Skeletal muscle satellite cell (primary cell): ENCODE results near the gene PCDHA6.
"Not testable (repeated sequence)": the region's sequence is repeated elsewhere in the genome, so short reads cannot be mapped to it uniquely, and the experiment has no call there.

Experiments
- H3K27me3 ChIP-seq: 2 replicates; pipeline ENCODE4 v1.7.0; 2013; ENCODE audit warnings: low read length; ENCODE audit not compliant: control insufficient read depth, insufficient read depth
- H3K36me3 ChIP-seq: 2 replicates; pipeline ENCODE4 v1.7.0; 2013; ENCODE audit warnings: mild to moderate bottlenecking, control low read depth, low read length; ENCODE audit not compliant: insufficient read depth
- H3K4me1 ChIP-seq: 2 replicates; pipeline ENCODE4 v1.7.0; 2013; ENCODE audit warnings: low read length; ENCODE audit not compliant: control insufficient read depth, insufficient read depth
- H3K4me2 ChIP-seq: 2 replicates; pipeline ENCODE4 v1.7.0; 2013; ENCODE audit warnings: mild to moderate bottlenecking, low read length
- H3K4me3 ChIP-seq: 2 replicates; pipeline ENCODE4 v1.7.0; 2013; ENCODE audit warnings: low read length
- H3K9ac ChIP-seq: 2 replicates; pipeline ENCODE4 v1.7.0; 2013; ENCODE audit warnings: mild to moderate bottlenecking, low read depth, low read length, moderate library complexity
- H3K9me3 ChIP-seq: replicated peaks from 2 replicates; pipeline ENCODE4 v1.7.0; 2013; ENCODE audit warnings: mild to moderate bottlenecking, control low read depth, low read length

Gene PCDHA6

DNA sequence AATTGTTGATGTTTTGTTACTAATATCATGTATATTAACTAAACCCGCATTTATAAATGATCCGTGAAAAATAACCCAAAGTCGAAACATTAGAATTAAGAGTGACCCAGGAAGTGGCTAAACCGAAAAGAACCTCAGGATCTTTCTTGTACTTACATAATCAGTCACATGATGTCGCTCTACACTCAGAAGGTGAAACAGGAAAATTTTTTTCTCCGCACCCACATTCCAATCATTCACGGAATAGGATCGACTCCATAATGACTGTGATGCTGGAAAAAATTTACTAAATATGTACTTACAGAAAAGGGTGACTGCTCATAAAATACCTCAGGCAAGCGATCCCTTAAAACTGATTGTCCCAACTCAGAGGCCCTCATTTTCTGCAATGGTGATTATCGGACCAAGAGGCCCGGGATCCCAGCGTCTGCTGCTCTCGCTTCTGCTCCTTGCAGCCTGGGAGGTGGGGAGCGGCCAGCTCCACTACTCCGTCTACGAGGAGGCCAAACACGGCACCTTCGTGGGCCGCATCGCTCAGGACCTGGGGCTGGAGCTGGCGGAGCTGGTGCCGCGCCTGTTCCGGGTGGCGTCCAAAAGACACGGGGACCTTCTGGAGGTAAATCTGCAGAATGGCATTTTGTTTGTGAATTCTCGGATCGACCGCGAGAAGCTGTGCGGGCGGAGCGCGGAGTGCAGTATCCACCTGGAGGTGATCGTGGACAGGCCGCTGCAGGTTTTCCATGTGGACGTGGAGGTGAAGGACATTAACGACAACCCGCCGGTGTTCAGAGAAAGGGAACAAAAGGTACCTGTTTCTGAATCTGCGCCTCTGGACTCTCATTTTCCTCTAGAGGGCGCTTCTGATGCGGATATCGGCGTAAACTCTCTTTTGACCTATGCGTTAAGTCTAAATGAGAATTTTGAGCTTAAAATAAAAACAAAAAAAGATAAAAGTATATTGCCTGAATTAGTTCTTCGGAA is 47.6 kb downstream of the PCDHA6 start, which contains the start of gene PCDHA12:
TSS of gene PCDHA12 (plus strand) at position 224 of the 981 bp plus-strand sequence. CDS start at position 389, 165 bp downstream.
- no peak within 1 kb of the TSS for H3K4me3 ChIP-seq
- H3K27me3 ChIP-seq = no peaks in the 10 kb centered on the region
- no peak within 1 kb of the TSS for H3K9ac ChIP-seq
- no peaks in the 10 kb centered on the region for H3K4me1 ChIP-seq
- H3K36me3 ChIP-seq = no peaks in the 10 kb centered on the region
- H3K9me3 ChIP-seq = peaks cover 5% of the 10 kb centered on the region
- H3K4me2 ChIP-seq = no peak within 1 kb of the TSS

GRCh38 chr5:140876541-140877261 is 48.9 kb downstream of the PCDHA6 start:
- H3K36me3 ChIP-seq, H3K9ac ChIP-seq, H3K4me1 ChIP-seq, H3K4me2 ChIP-seq, H3K9me3 ChIP-seq, H3K27me3 ChIP-seq, H3K4me3 ChIP-seq: not testable (repeated sequence)

- Histone ChIP-seq H3K27me3 (no peaks in the 10 kb centered on the region), H3K4me1 (no peaks in the 10 kb centered on the region), H3K4me2 (no peak overlapping the region), H3K36me3 (no peaks in the 10 kb centered on the region), H3K9ac (no peak overlapping the region), H3K4me3 (no peak overlapping the region), H3K9me3 (peaks cover 5% of the 10 kb centered on the region)
These were observed 49.5 kb downstream of the PCDHA6 start for GRCh38 chr5:140877262-140877581.
